Measurements from ENCODE around the gene GAS7.

- TF ChIP-seq CTCF (IDR thresholded peaks at IDR 0.05): no peak
- no peak for TF ChIP-seq POLR2A (IDR thresholded peaks at IDR 0.05)
- no peak for TF ChIP-seq POLR2AphosphoS5 (IDR thresholded peaks at IDR 0.05)
Observed at GRCh38 chr17:10010752-10011151, 187.7 kb downstream of the GAS7 start.

Measured in prostate gland (tissue), 2 donors.